Adrenal gland (tissue), 12 donors: ENCODE measurements around the gene APLP2. TPM values are rescaled to one million over a fixed set of nuclear protein-coding genes. Genes with fewer than 3 reads are reported as not detected.
"Not testable (repeated sequence)": the region's sequence is repeated elsewhere in the genome, so short reads cannot be mapped to it uniquely, and the experiment has no call there.

ENCODE experiments used
- DNase-seq, 7 donors: peaks; one replicate each; pipeline ENCODE4 v3.0.0-alpha.2; 2019 to 2020
- H3K27ac ChIP-seq, 5 donors: fragments of 200-600 bp; sonication (generic) in 4 of 5; 1 replicate in 3 of 5; 2 replicates in 2 of 5; pipeline versions ENCODE4 v1.5.1 to v1.8.0; 2016 to 2020; ENCODE audit warnings: mild to moderate bottlenecking in 1 of 5
- H3K27me3 ChIP-seq: fragments of 200-600 bp; 2 replicates; pipeline ENCODE4 v1.8.0; 2021
- H3K36me3 ChIP-seq, 2 donors: fragments of 200-600 bp; replicated peaks in 1 of 2; 1 replicate in 1 of 2; 2 replicates in 1 of 2; pipeline versions ENCODE4 v1.5.1 to v1.8.0; 2018 to 2022
- H3K4me1 ChIP-seq, 2 donors: fragments of 200-600 bp; replicated peaks in 1 of 2; 1 replicate in 1 of 2; 2 replicates in 1 of 2; pipeline versions ENCODE4 v1.5.1 to v1.8.0; 2018 to 2021
- H3K4me3 ChIP-seq, 4 donors: fragments of 200-600 bp; sonication (generic) in 3 of 4; one replicate each; pipeline ENCODE4 v1.5.1; 2016 to 2018
- H3K9me3 ChIP-seq, 3 donors: fragments of 200-600 bp; sonication (generic) in 1 of 3; replicated peaks in 1 of 3; 1 replicate in 2 of 3; 2 replicates in 1 of 3; pipeline versions ENCODE4 v1.5.1 to v1.8.0; 2016 to 2021
- POLR2A ChIP-seq, 2 donors: fragments of 450-650 bp; IDR thresholded peaks; one replicate each; pipeline ENCODE4 v1.6.1; 2017; ENCODE audit warnings: antibody characterized with exemption in 2 of 2, mild to moderate bottlenecking in 2 of 2, moderate library complexity in 1 of 2
- WGBS, 4 donors: extraction: QIAGEN DNeasy Blood & Tissue Kit in 2 of 4; methylation state at CpG; one replicate each; pipeline versions ENCODE4 v1.1.5 to v1.1.7; 2013 to 2017; 5-methylcytosine and 5-hydroxymethylcytosine counted together
- intact Hi-C, 2 donors: fragments of 100-400 bp; cut with DNase I; formaldehyde crosslinking; loops; one replicate each; pipeline versions ENCODE4 v1.14.1 to v1.15.0; 2022 to 2023
- polyA plus RNA-seq, 3 donors: library from polyadenylated mRNA; stranded (reverse); fragments of 200-250 nt in 2 of 3; fragments of 350-450 nt in 1 of 3; fragmentation: Illumina TruSeq in 1 of 3; extraction: RNeasy Lipid Tissue Mini Kit (QIAGEN cat#74804) in 1 of 3; gene quantifications; one replicate each; pipeline ENCODE4 v1.2.3, GENCODE V29; 2013 to 2014
- total RNA-seq, 9 donors: library from RNA; depleted of rRNA in 4 of 9; stranded (reverse); fragments of >200 nt in 4 of 9; fragments of 120-200 nt in 1 of 9; fragmentation: NEBNext Ultra II Directional in 1 of 9; extraction: Animal tissue kit (Norgen Biotek cat#: 25700) in 1 of 9; gene quantifications; one replicate each; pipeline versions ENCODE4 v1.1.0 to v1.2.4, GENCODE V29; 2013 to 2023
- TF ChIP-seq, protein P1 (sequence below), 6 experiments: fragments of 450-650 bp in 4 of 6; fragments of 200-600 bp in 2 of 6; sonication (generic) in 1 of 6; IDR thresholded peaks; 1 replicate in 5 of 6; 2 replicates in 1 of 6; pipeline versions ENCODE4 v1.5.1 to v1.8.0; 2016 to 2021; ENCODE audit warnings: antibody characterized with exemption in 6 of 6, mild to moderate bottlenecking in 2 of 6, moderate library complexity in 1 of 6
- donor health status: healthy with polysubstance abuse.
- donor health status: Bipolar disorder and iron deficiency.
- donor health status: DM: yes; HTN: yes; CAD: no.
- donor health status: DM: no; HTN: no; CAD: no.
- donor health status: DM: no; HTN: no; CAD: no.
- donor health status: DM: yes; HTN: yes; CAD: no.

Gene APLP2
- total and polyA plus RNA-seq, 12 donors: 85.0 to 374 (median 273) TPM

DNA sequence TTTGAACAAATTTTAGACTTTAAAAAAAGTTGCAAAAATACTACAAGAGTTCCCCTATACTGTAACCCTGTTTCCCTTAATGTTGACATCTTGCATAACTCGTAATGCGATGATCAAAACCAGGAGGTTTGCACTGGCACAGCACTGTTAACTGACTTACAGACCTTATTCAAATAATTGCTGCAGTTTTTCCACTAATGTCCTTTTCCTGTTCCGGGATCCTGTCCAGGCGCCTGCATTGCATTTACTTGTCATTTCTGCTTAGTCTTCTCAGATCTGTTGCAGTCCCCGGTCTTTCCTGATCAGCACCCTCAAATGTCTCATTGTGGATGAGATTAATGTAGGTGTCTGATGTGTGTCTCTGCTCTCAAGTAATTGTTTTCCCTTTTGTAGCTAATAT is 32.0 kb downstream of the APLP2 start:
- DNase-seq: no peak
- 72 to 80% (median 75%) methylated on average over 5 of the region's 5 CpGs for WGBS, 4 donors
- H3K9me3 ChIP-seq: peaks cover 0 to 4% (median 0%) of the 10 kb centered on the region in 3 donors

GRCh38 chr11:130102301-130103249 is 32.9 kb downstream of the APLP2 start:
- peak in 1 of 7 donors; percentile 40 for DNase-seq
- Histone ChIP-seq H3K36me3 (no peaks in the 10 kb centered on the region), H3K9me3 (peaks cover 0 to 4% (median 0%) of the 10 kb centered on the region in 3 donors), H3K27ac (peak overlapping the region in 3 of 5 donors; percentile 4 to 66 (median 29)), H3K4me1 (peaks cover 8 to 32% of the 10 kb centered on the region in 2 donors), H3K4me3 (no peak overlapping the region), H3K27me3 (no peaks in the 10 kb centered on the region)
- 85 to 89% (median 88%) methylated on average over 9 of the region's 9 CpGs for WGBS, 4 donors
- TF ChIP-seq, protein P1, sequence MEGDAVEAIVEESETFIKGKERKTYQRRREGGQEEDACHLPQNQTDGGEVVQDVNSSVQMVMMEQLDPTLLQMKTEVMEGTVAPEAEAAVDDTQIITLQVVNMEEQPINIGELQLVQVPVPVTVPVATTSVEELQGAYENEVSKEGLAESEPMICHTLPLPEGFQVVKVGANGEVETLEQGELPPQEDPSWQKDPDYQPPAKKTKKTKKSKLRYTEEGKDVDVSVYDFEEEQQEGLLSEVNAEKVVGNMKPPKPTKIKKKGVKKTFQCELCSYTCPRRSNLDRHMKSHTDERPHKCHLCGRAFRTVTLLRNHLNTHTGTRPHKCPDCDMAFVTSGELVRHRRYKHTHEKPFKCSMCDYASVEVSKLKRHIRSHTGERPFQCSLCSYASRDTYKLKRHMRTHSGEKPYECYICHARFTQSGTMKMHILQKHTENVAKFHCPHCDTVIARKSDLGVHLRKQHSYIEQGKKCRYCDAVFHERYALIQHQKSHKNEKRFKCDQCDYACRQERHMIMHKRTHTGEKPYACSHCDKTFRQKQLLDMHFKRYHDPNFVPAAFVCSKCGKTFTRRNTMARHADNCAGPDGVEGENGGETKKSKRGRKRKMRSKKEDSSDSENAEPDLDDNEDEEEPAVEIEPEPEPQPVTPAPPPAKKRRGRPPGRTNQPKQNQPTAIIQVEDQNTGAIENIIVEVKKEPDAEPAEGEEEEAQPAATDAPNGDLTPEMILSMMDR (IDR thresholded peaks at IDR 0.05): no peak
- no peak for TF ChIP-seq POLR2A (IDR thresholded peaks at IDR 0.05)
- intact Hi-C loops: no loop called here

More for the DNA sequence above, 32.0 kb downstream of the APLP2 start:
- TF ChIP-seq, protein P1 (IDR thresholded peaks at IDR 0.05): no peak
- no peak for TF ChIP-seq POLR2A (IDR thresholded peaks at IDR 0.05)
- Histone ChIP-seq H3K4me3 (no peak overlapping the region), H3K4me1 (peaks cover 8 to 35% of the 10 kb centered on the region in 2 donors), H3K27ac (no peak overlapping the region), H3K36me3 (no peaks in the 10 kb centered on the region), H3K27me3 (no peaks in the 10 kb centered on the region)
- intact Hi-C loops: no loop called here

DNA sequence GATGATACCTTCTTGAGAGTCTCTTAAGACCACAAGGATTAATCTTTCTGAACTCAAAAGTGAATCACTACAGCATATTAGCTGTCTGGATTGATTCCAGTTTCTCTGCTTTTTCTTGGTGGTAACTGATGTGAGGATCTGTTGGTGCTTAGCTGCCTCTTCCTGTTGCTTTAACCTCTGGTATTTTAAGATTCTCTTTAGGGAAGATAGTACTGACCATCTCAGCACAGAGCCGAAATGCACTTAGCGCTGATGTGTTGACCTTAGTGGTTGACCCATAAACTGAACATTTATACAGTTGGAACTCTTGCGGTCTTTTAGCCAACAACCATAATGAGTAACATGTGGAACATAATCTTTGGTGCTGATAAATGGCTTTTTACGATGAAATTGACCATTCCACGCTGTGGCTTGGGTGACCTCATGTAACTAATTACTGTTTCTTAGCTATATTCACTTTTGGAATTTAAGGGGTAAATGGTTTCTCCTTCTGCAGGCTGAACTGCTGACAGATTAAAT is 33.7 kb downstream of the APLP2 start:
- no peak overlapping the region for H3K4me3 ChIP-seq
- peaks cover 0 to 4% (median 0%) of the 10 kb centered on the region in 3 donors for H3K9me3 ChIP-seq
- intact Hi-C loops: no loop called here
- no peaks in the 10 kb centered on the region for H3K36me3 ChIP-seq
- peaks cover 8 to 32% of the 10 kb centered on the region in 2 donors for H3K4me1 ChIP-seq
- 21 to 36% (median 32%) methylated on average over 5 of the region's 5 CpGs for WGBS, 4 donors
- no peaks in the 10 kb centered on the region for H3K27me3 ChIP-seq
- TF ChIP-seq, protein P1 (IDR thresholded peaks at IDR 0.05): no peak
- no peak for TF ChIP-seq POLR2A (IDR thresholded peaks at IDR 0.05)
- H3K27ac ChIP-seq: peak overlapping the region in 3 of 5 donors; percentile 4 to 66 (median 29)
- DNase-seq: peak in 1 of 7 donors; percentile 16

GRCh38 chr11:130106381-130106780 is 36.7 kb downstream of the APLP2 start:
- no peak for DNase-seq
- Histone ChIP-seq H3K9me3 (no peaks in the 10 kb centered on the region), H3K36me3 (peaks cover 0 to 10% of the 10 kb centered on the region in 2 donors), H3K27me3 (no peaks in the 10 kb centered on the region), H3K27ac (no peak overlapping the region), H3K4me3 (no peak overlapping the region), H3K4me1 (peaks cover 8 to 26% of the 10 kb centered on the region in 2 donors)
- TF ChIP-seq POLR2A (IDR thresholded peaks at IDR 0.05): no peak
- TF ChIP-seq, protein P1 (IDR thresholded peaks at IDR 0.05): no peak
- intact Hi-C loops: no loop called here
- 89 to 94% (median 90%) methylated on average over 5 of the region's 5 CpGs for WGBS, 4 donors

GRCh38 chr11:130108671-130109070 is 39.0 kb downstream of the APLP2 start:
- H3K4me1 ChIP-seq, H3K4me3 ChIP-seq, DNase-seq, H3K27ac ChIP-seq, H3K27me3 ChIP-seq, intact Hi-C loops, H3K9me3 ChIP-seq: not testable (repeated sequence)
- peaks cover 0 to 19% of the 10 kb centered on the region in 2 donors for H3K36me3 ChIP-seq
- 88 to 98% (median 96%) methylated on average over 3 to 4 of the region's 4 CpGs for WGBS, 4 donors
